HepG2 (cell line): ENCODE results near the gene ABCG4. TPM values are rescaled to one million over a fixed set of nuclear protein-coding genes. Genes with fewer than 3 reads are reported as not detected.

Experiments used
- ATAC-seq: fragments of 200-7000 bp; cut with Tn5 transposase; 3 replicates; pipeline ENCODE4 v1.9.1; 2020; ENCODE audit warnings: mild to moderate bottlenecking, moderate library complexity
- BruUV-seq: library from RNA; stranded (reverse); fragments of 400-500 nt; replicated peaks from 2 replicates; lab custom pipeline; 2021; lab: Mats Ljungman, UMichigan
- CTCF ChIA-PET: fragments of 300-600 bp; formaldehyde crosslinking; extraction: SDS; loops from one replicate; lab custom pipeline; 2021; ENCODE audit warnings: low total read pairs, inconsistent platforms, low intra/inter-chr PET ratio; lab: Yijun Ruan, JAX
- POLR2A ChIA-PET: fragments of 350-600 bp; sonication (Branson Sonifier 250); formaldehyde crosslinking; loops from one replicate; lab custom pipeline; 2020; ENCODE audit warnings: antibody characterized with exemption, inconsistent platforms; lab: Yijun Ruan, JAX
- DNase-seq: peaks from one replicate; pipeline ENCODE4 v3.0.0-alpha.2; 2015; ENCODE audit warnings: low spot score
- FAIRE-seq: peaks from 3 replicates; lab custom pipeline; 2011; peaks lifted over from hg19 to GRCh38; lab: Jason Lieb, UNC
- H2AFZ ChIP-seq: one replicate; pipeline ENCODE4 v1.6.1; 2011; ENCODE audit warnings: low read length, inconsistent platforms
- H3K27ac ChIP-seq: fragments of 300-600 bp; 3 replicates; pipeline ENCODE4 v1.8.0; 2011; ENCODE audit warnings: mixed run types, mild to moderate bottlenecking, mixed read lengths, low read length, inconsistent platforms; ENCODE audit not compliant: insufficient read depth; ENCODE audit errors: extremely low read length
- H3K27me3 ChIP-seq, 2 experiments: fragments of 200-600 bp in 1 of 2; 2 replicates in 1 of 2; 3 replicates in 1 of 2; pipeline versions ENCODE4 v1.6.0 to v1.8.0; 2011; ENCODE audit warnings: low read length in 2 of 2, mild to moderate bottlenecking in 2 of 2, moderate library complexity in 2 of 2, inconsistent platforms in 1 of 2; ENCODE audit not compliant: insufficient read depth in 2 of 2, control insufficient read depth in 1 of 2
- H3K36me3 ChIP-seq, 2 experiments: fragments of 200-600 bp in 1 of 2; replicated peaks in 1 of 2; 2 replicates in 1 of 2; 3 replicates in 1 of 2; pipeline versions ENCODE4 v1.5.1 to v1.8.0; 2011; ENCODE audit warnings: low read length in 2 of 2, inconsistent platforms in 1 of 2; ENCODE audit not compliant: insufficient read depth in 2 of 2, control insufficient read depth in 1 of 2
- H3K4me1 ChIP-seq: 2 replicates; pipeline ENCODE4 v1.5.1; 2012; ENCODE audit warnings: low read length, inconsistent platforms; ENCODE audit not compliant: insufficient read depth
- H3K4me2 ChIP-seq: 2 replicates; pipeline ENCODE4 v1.6.0; 2011; ENCODE audit warnings: low read depth, low read length, inconsistent platforms
- H3K4me3 ChIP-seq, 3 experiments: fragments of 200-600 bp in 1 of 3; sonication (generic), shearing (Covaris generic) in 1 of 3; replicated peaks in 1 of 3; 2 replicates each; pipeline ENCODE4 v1.5.1; 2011 to 2016; ENCODE audit warnings: low read length in 3 of 3, inconsistent platforms in 2 of 3, low read depth in 2 of 3, mild to moderate bottlenecking in 2 of 3, control low read depth in 1 of 3, mixed read lengths in 1 of 3; ENCODE audit not compliant: insufficient read depth in 1 of 3
- H3K79me2 ChIP-seq: one replicate; pipeline ENCODE4 v1.6.1; 2011; ENCODE audit warnings: low read length, inconsistent platforms; ENCODE audit not compliant: insufficient read depth
- H3K9ac ChIP-seq: 2 replicates; pipeline ENCODE4 v1.6.0; 2011; ENCODE audit warnings: mild to moderate bottlenecking, low read depth, low read length, inconsistent platforms; ENCODE audit not compliant: insufficient read depth
- H3K9me3 ChIP-seq: 2 replicates; pipeline ENCODE4 v1.5.1; 2012; ENCODE audit warnings: mild to moderate bottlenecking, low read length
- H4K20me1 ChIP-seq: 2 replicates; pipeline ENCODE4 v1.6.0; 2011; ENCODE audit warnings: inconsistent platforms, mild to moderate bottlenecking, low read length, moderate library complexity; ENCODE audit not compliant: insufficient read depth
- ATF1 ChIP-seq: IDR thresholded peaks from 2 replicates; pipeline ENCODE4 v1.6.1; 2016; ENCODE audit warnings: mild to moderate bottlenecking, control low read depth
- BORCS8-MEF2B ChIP-seq: sonication (generic); formaldehyde crosslinking; IDR thresholded peaks from 2 replicates; pipeline ENCODE4 v1.8.0; 2022; ENCODE audit warnings: mild to moderate bottlenecking, missing genetic modification reagents
- MAZ ChIP-seq, 2 experiments: sonication (generic) in 1 of 2; formaldehyde crosslinking in 1 of 2; IDR thresholded peaks; 2 replicates each; pipeline versions ENCODE4 v1.5.0 to v1.6.1; 2012 to 2020; ENCODE audit warnings: low read depth in 2 of 2, mild to moderate bottlenecking in 2 of 2, borderline replicate concordance in 1 of 2, improper control_type of control experiment in 1 of 2, low read length in 1 of 2, missing genetic modification reagents in 1 of 2, moderate library complexity in 1 of 2
- MEIS2 ChIP-seq: sonication (generic); formaldehyde crosslinking; IDR thresholded peaks from 2 replicates; pipeline ENCODE4 v1.9.0; 2021; ENCODE audit warnings: mild to moderate bottlenecking, missing genetic modification reagents
- MXD4 ChIP-seq: IDR thresholded peaks from 2 replicates; pipeline ENCODE4 v1.6.1; 2016; ENCODE audit warnings: mild to moderate bottlenecking, missing biosample characterization, missing genetic modification reagents
- NKX3-1 ChIP-seq: sonication (generic); formaldehyde crosslinking; IDR thresholded peaks from 2 replicates; pipeline ENCODE4 v1.5.0; 2020; ENCODE audit warnings: missing genetic modification reagents
- NRL ChIP-seq: sonication (generic); formaldehyde crosslinking; IDR thresholded peaks from 2 replicates; pipeline ENCODE4 v1.5.0; 2020; ENCODE audit warnings: missing genetic modification reagents, mild to moderate bottlenecking, moderate library complexity, borderline replicate concordance
- RXRA ChIP-seq: sonication (generic); formaldehyde crosslinking; IDR thresholded peaks from 2 replicates; pipeline ENCODE4 v1.5.1; 2020; ENCODE audit warnings: missing genetic modification reagents
- TCF7 ChIP-seq: sonication (generic); IDR thresholded peaks from 2 replicates; pipeline ENCODE4 v1.6.1; 2016; ENCODE audit warnings: antibody characterized with exemption, low read depth
- ZNF556 ChIP-seq: sonication (generic); formaldehyde crosslinking; IDR thresholded peaks from 2 replicates; pipeline ENCODE4 v1.4.0; 2020; ENCODE audit warnings: mild to moderate bottlenecking, missing genetic modification reagents, borderline replicate concordance
- ZNF652 ChIP-seq: IDR thresholded peaks from 2 replicates; pipeline ENCODE4 v1.6.1; 2016; ENCODE audit warnings: low read depth, borderline replicate concordance
- WGBS: methylation state at CpG from one replicate; pipeline ENCODE4 v1.1.6; 2017; ENCODE audit warnings: low lambda C conversion rate; 5-methylcytosine and 5-hydroxymethylcytosine counted together
- in situ Hi-C: cut with HindIII; loops from 2 replicates; pipeline ENCODE4 v1.10.0; 2017; ENCODE audit warnings: low pct_unique_long_range_greater_than_20kb; ENCODE audit not compliant: extremely low pct_ligation_motif_present
- intact Hi-C: fragments of 100-400 bp; cut with micrococcal nuclease; formaldehyde crosslinking; loops from one replicate; pipeline ENCODE4 v1.10.0; 2022; ENCODE audit not compliant: unreplicated experiment
- polyA plus RNA-seq, 8 experiments: library from polyadenylated mRNA; depleted of rRNA in 3 of 8; stranded (reverse) in 7 of 8; unstranded in 1 of 8; fragments of >200 nt; fragmentation: Illumina TruSeq in 4 of 8; extraction: Trizol in 4 of 8; gene quantifications; 2 replicates each; pipeline versions ENCODE4 v1.2.1 to v1.2.3, GENCODE V29; 2011 to 2016; ENCODE audit warnings: low read depth in 4 of 8, missing spikeins in 1 of 8, mixed read lengths in 1 of 8; ENCODE audit not compliant: insufficient read depth in 1 of 8
- total RNA-seq, 5 experiments: library from RNA; depleted of rRNA; stranded (reverse); fragments of >200 nt; fragmentation: Illumina TruSeq; extraction: Trizol; gene quantifications; 2 replicates each; pipeline ENCODE4 v1.2.3, GENCODE V29; 2016; ENCODE audit warnings: low read depth in 1 of 5
- TF ChIP-seq, protein P1 (sequence below): sonication (generic); formaldehyde crosslinking; IDR thresholded peaks from 2 replicates; pipeline ENCODE4 v1.4.0; 2020; ENCODE audit warnings: missing genetic modification reagents, borderline replicate concordance
- TF ChIP-seq, protein P2 (sequence below): sonication (generic); formaldehyde crosslinking; IDR thresholded peaks from 2 replicates; pipeline ENCODE4 v1.8.1; 2023; ENCODE audit warnings: mild to moderate bottlenecking, missing genetic modification reagents
- TF ChIP-seq, protein P3 (sequence below): sonication (generic); formaldehyde crosslinking; IDR thresholded peaks from 2 replicates; pipeline ENCODE4 v1.9.0; 2021; ENCODE audit warnings: missing genetic modification reagents, borderline replicate concordance
- TF ChIP-seq, protein P4 (sequence below): IDR thresholded peaks from 2 replicates; pipeline ENCODE4 v1.6.1; 2016

ABCG4 gene
- total and polyA plus RNA-seq, 2 of the 13 experiments (the other 11 are each of a cell fraction or from before 2014, with no cell fraction given) = not detected

DNA sequence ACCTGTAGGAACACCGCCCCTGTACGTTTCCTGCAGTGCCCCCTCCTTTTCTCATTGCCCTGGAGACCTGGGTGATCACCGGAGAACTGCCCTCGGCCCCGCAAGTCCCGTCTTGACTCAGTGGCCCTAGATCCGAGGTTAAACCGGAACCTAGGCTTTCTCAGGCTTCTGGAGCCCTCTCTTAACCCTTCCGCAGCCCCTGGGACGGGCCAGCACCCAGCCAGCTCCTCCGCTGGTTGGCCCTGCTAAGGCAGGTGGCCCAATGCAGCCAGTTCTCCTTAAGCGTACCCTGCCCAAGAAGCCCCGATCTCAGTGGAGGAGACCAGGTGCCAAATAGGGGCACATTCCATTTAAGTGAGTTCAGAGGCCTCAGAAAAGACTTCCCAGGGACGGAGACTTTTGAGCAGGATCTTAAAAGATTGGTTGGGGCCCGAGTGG lies 20.4 kb downstream of the ABCG4 start:
- BruUV-seq = TSS peak; percentile 74
- H3K4me1 ChIP-seq = peaks cover 39% of the 10 kb centered on the region
- no peaks in the 10 kb centered on the region for H4K20me1 ChIP-seq
- ChIA-PET POLR2A (interaction anchor here (0.8 to 3.6 kb wide), 27 partner anchors 9 to 548 kb away, joined by 3 to 31 read pairs (median 5); partner anchors contain the start of genes C2CD2L, CBL, DDX6 and DPAGT1), CTCF (interaction anchor here (2.5 kb wide), 1 partner anchor 27 kb away, joined by 13 read pairs; no protein-coding TSS in a partner anchor)
- FAIRE-seq = no peak
- H3K79me2 ChIP-seq = no peaks in the 10 kb centered on the region
- ATAC-seq = peak; percentile 46
- H3K9ac ChIP-seq = peak overlapping the region; percentile 94
- H3K27me3 ChIP-seq = peaks cover 0 to 5% of the 10 kb centered on the region in 2 experiments; a peak in 1 of 5 replicates
- no peaks in the 10 kb centered on the region for H3K9me3 ChIP-seq
- H3K27ac ChIP-seq = peak overlapping the region; percentile 86
- peak; percentile 37 for DNase-seq
- WGBS = 16% methylated on average over 8 of the region's 15 CpGs
- in situ Hi-C loops = no loop called here
- H2AFZ ChIP-seq = no peak overlapping the region
- peak overlapping the region; percentile 78 for H3K4me2 ChIP-seq
- H3K36me3 ChIP-seq = no peaks in the 10 kb centered on the region; a peak in 2 of 5 replicates
- H3K4me3 ChIP-seq = peak overlapping the region; percentile 65 to 94 (median 78)
- intact Hi-C loops = no loop called here
- peak; percentile 6; the same call in 1 of the 2 replicates for TF ChIP-seq NKX3-1
- peak; percentile 76; the same call in 1 of the 2 replicates for TF ChIP-seq ZNF652 (CRISPR knock-in tag)
- TF ChIP-seq, protein P1, sequence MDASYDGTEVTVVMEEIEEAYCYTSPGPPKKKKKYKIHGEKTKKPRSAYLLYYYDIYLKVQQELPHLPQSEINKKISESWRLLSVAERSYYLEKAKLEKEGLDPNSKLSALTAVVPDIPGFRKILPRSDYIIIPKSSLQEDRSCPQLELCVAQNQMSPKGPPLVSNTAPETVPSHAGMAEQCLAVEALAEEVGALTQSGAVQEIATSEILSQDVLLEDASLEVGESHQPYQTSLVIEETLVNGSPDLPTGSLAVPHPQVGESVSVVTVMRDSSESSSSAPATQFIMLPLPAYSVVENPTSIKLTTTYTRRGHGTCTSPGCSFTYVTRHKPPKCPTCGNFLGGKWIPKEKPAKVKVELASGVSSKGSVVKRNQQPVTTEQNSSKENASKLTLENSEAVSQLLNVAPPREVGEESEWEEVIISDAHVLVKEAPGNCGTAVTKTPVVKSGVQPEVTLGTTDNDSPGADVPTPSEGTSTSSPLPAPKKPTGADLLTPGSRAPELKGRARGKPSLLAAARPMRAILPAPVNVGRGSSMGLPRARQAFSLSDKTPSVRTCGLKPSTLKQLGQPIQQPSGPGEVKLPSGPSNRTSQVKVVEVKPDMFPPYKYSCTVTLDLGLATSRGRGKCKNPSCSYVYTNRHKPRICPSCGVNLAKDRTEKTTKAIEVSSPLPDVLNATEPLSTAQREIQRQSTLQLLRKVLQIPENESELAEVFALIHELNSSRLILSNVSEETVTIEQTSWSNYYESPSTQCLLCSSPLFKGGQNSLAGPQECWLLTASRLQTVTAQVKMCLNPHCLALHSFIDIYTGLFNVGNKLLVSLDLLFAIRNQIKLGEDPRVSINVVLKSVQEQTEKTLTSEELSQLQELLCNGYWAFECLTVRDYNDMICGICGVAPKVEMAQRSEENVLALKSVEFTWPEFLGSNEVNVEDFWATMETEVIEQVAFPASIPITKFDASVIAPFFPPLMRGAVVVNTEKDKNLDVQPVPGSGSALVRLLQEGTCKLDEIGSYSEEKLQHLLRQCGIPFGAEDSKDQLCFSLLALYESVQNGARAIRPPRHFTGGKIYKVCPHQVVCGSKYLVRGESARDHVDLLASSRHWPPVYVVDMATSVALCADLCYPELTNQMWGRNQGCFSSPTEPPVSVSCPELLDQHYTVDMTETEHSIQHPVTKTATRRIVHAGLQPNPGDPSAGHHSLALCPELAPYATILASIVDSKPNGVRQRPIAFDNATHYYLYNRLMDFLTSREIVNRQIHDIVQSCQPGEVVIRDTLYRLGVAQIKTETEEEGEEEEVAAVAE (CRISPR knock-in tag) = peak; percentile 88
- no peak for TF ChIP-seq TCF7
- TF ChIP-seq MEIS2 = no peak
- no peak for TF ChIP-seq MXD4
- 0 out of 2 replicates have a peak, but pooled peaks have one; percentile 22 for TF ChIP-seq BORCS8-MEF2B (CRISPR knock-in tag)
- no peak for TF ChIP-seq ATF1 (CRISPR knock-in tag)
- peak; percentile 2; the same call in 1 of the 2 replicates for TF ChIP-seq MAZ (IDR thresholded peaks at IDR 0.05; ENCODE audit: borderline replicate concordance, low read depth, low read length)
- TF ChIP-seq MAZ (CRISPR knock-in tag; IDR thresholded peaks at IDR 0.05; ENCODE audit: low read depth) = no peak
- TF ChIP-seq NRL = peak; percentile 87; the same call in 1 of the 2 replicates
- TF ChIP-seq ZNF556 = 0 out of 2 replicates have a peak, but pooled peaks have one; percentile 6
- TF ChIP-seq, protein P2, sequence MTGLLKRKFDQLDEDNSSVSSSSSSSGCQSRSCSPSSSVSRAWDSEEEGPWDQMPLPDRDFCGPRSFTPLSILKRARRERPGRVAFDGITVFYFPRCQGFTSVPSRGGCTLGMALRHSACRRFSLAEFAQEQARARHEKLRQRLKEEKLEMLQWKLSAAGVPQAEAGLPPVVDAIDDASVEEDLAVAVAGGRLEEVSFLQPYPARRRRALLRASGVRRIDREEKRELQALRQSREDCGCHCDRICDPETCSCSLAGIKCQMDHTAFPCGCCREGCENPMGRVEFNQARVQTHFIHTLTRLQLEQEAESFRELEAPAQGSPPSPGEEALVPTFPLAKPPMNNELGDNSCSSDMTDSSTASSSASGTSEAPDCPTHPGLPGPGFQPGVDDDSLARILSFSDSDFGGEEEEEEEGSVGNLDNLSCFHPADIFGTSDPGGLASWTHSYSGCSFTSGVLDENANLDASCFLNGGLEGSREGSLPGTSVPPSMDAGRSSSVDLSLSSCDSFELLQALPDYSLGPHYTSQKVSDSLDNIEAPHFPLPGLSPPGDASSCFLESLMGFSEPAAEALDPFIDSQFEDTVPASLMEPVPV = no peak
- TF ChIP-seq, protein P3, sequence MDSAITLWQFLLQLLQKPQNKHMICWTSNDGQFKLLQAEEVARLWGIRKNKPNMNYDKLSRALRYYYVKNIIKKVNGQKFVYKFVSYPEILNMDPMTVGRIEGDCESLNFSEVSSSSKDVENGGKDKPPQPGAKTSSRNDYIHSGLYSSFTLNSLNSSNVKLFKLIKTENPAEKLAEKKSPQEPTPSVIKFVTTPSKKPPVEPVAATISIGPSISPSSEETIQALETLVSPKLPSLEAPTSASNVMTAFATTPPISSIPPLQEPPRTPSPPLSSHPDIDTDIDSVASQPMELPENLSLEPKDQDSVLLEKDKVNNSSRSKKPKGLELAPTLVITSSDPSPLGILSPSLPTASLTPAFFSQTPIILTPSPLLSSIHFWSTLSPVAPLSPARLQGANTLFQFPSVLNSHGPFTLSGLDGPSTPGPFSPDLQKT (CRISPR knock-in tag) = no peak
- 0 out of 2 replicates have a peak, but pooled peaks have one; percentile 19 for TF ChIP-seq RXRA (CRISPR knock-in tag)
- TF ChIP-seq, protein P4, sequence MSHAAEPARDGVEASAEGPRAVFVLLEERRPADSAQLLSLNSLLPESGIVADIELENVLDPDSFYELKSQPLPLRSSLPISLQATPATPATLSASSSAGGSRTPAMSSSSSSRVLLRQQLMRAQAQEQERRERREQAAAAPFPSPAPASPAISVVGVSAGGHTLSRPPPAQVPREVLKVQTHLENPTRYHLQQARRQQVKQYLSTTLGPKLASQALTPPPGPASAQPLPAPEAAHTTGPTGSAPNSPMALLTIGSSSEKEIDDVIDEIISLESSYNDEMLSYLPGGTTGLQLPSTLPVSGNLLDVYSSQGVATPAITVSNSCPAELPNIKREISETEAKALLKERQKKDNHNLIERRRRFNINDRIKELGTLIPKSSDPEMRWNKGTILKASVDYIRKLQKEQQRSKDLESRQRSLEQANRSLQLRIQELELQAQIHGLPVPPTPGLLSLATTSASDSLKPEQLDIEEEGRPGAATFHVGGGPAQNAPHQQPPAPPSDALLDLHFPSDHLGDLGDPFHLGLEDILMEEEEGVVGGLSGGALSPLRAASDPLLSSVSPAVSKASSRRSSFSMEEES = 0 out of 2 replicates have a peak, but pooled peaks have one; percentile 2
